GM18951 (cell line): ENCODE results near the gene NTN5.
"Not testable (repeated sequence)": the region's sequence is repeated elsewhere in the genome, so short reads cannot be mapped to it uniquely, and the experiment has no call there.

Experiments
- POLR2A ChIP-seq: IDR thresholded peaks from 4 replicates; pipeline ENCODE4 v1.6.1; 2011; ENCODE audit warnings: mild to moderate bottlenecking; ENCODE audit not compliant: insufficient read length, insufficient read depth; ENCODE audit errors: extremely low read depth
- in situ Hi-C: fragments of 300-500 bp; cut with MboI; formaldehyde crosslinking; loops from one replicate; pipeline ENCODE4 v1.12.0; 2022; ENCODE audit warnings: low sequenced_read_pairs, mixed read lengths, inconsistent platforms; ENCODE audit not compliant: unreplicated experiment

The NTN5 gene

DNA sequence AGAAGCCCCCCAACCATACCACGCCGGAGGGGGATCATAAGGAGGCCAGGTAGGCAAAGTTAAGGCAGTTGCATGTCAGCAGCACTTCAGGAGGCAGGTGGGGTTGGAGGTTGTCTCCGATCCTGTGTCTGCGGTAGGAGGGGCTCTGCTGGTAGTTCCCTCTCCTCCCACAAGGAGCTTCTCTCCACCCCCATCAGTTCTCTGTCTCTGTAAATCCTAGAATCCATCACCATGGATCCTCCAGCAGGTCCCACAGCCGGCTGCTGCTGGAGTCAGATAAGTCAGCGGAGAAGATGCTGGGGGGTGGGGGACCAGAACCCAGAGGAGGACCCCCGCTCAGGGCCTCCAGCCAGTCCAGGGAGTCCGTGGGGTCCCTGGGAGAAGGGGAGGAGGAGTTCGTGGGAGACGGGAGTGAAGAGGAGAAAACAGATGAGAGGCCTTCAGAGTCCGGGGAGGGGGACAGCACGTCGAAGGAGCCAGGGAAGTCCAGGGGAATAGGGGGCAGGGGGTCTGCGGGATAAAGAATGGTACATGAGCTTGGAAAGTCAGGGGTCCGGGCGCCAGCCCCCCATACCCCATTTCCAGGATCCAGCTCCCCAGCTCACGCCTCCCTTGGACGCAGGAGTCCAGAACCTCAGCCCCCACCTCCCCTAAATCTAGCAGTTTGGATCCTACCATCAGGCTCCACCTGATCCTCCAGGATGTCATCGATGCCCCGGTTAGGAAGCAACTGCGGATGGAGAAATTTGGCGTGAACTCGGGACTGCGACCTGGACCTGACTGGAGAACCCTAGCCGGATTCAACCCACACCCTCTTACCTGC, 40.4 kb upstream of the NTN5 start:
- TF ChIP-seq POLR2A = no peak
- in situ Hi-C loops = no loop called here

DNA sequence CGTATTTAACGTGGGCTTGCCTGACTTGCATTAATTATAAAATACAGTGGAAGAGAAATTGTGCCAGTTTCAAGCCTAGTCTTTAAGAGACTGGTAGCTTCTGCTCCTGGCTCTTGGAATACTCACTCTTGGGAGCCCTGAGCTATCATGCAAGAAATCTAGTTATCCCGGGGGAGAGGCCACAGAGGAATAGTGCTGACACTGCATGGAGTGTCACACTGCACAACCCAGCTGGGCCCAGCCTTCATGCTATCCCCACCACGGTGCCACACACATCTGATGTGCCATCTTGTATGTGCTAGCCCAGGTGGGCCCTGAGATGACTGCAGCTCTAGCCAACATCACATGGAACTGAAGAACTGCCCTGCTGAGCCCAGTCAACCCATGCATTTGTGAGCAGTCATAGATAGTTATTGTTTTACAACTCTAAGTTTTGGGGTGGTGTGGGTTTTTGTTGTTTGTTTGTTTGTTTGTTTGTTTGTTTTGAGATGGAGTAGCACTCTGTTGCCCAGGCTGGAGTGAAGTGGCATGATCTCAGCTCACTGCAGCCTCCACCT, 38.4 kb upstream of the NTN5 start:
- in situ Hi-C loops = no loop called here
- TF ChIP-seq POLR2A = no peak

DNA sequence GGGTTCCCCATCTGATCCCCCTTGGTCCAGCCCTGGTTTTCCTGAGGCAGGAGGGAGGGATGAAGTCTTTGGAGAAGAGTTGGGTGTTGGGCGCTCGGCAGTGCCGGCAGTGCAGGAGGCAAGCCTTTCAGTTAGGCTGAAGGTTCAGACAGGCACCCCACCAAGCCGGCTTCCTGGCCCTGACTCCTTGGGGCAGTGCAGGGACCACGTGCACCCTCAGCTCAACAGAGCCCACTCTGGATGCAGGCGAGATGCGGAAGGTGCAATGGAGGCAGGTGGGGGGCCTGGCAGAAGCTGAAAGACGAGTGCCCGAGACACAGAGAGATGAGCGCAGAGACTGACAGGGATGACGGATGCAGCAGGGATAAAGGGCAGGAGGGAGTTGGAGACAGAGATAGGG, 35.7 kb upstream of the NTN5 start:
- in situ Hi-C loops = no loop called here
- no peak for TF ChIP-seq POLR2A

DNA sequence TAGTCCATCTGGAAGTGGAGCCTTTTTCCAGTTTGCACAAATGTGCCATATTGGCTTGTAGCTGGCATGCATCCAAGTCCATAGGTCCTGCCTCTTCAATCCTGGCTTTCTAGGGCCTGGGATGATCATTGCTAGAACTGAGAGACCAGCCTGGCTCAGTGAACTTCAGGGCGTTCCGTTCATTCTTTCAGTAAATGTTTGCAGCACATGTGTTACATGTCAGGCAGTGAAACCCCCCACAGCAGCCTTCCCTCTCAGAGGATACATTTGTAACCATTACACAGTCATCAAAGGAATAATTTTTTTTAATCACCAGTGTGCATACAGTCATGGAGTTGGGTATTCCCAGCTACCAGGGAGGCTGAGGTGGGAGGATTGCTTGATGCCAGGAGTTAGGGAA, 32.6 kb upstream of the NTN5 start:
- in situ Hi-C loops = no loop called here
- no peak for TF ChIP-seq POLR2A

DNA sequence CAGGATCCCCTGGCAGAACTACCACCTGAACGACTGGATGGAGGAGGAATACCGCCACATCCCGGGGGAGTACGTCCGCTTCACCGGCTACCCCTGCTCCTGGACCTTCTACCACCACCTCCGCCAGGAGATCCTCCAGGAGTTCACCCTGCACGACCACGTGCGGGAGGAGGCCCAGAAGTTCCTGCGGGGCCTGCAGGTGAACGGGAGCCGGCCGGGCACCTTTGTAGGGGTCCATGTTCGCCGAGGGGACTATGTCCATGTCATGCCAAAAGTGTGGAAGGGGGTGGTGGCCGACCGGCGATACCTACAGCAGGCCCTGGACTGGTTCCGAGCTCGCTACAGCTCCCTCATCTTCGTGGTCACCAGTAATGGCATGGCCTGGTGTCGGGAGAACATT, 30.5 kb upstream of the NTN5 start:
- TF ChIP-seq POLR2A = no peak

DNA sequence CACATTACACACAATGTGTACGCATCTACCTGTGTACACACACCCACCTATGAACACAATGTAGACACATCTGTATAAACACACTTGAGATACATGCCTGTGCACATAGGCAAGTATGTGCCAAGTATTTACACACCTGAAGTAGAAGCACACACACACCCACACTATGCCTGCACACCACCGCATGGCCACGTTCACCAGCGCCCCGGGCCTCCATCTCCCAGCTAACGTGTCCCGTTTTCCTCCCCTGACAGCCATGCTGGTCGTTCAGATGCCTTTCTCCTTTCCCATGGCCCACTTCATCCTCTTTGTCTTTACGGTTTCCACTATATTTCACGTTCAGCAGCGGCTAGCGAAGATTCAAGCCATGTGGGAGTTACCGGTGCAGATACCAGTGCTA, 29.9 kb upstream of the NTN5 start:
- in situ Hi-C loops = no loop called here
- TF ChIP-seq POLR2A = no peak

More for the DNA sequence above, 30.5 kb upstream of the NTN5 start:
- in situ Hi-C loops = no loop called here

DNA sequence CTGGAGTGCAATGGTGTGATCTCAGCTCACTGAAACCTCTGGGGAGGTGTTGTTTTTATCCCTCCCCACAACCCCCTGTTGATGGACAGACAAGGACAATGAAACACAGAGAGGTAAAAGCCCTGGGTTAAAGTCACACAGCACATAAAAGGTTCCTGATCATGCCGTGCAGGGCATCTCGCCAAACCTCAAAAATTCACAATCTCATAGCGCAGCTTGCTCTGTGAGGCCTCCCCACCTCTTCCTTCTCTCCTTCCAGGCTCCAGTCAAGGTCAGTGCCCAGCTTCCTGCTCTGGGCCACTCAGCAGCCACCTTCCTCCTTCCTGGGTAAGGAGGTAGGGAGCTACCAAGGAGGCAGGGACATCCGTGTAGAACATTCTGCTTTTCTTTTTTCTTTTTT, 25.2 kb upstream of the NTN5 start:
- in situ Hi-C loops = no loop called here
- no peak for TF ChIP-seq POLR2A

DNA sequence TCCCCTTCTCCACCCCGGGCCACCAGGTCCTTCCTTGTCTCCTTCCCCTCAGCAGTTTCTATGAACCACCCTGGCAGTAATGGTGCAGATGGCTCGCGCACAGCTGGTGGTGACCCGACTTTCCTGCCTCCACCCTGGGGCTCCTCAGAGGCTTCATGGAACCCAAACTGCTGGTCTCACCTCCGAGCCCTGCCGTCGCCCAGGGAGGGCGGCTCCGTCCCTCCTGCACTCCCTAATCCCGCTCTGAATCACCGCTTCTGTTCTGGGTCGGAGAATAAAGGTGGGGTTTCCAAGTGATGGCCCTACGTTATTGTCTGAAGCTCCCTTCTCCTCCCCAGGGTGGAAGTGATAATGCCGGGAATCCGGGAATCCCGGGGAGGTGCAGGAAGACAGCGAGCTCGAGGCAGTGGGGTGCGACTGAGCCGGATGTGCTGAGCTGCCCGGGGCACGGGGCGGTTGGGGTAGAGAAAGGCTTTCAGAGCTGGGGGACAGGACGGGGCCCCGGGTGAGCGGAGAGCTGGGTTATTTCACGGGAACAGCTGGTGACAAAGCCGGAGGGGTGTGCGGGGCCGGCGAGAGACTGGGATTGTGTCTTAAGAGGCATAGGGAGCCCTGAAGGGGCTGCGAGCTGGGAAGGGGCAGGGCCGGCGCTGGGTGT, 23.7 kb upstream of the NTN5 start:
- in situ Hi-C loops = no loop called here

DNA sequence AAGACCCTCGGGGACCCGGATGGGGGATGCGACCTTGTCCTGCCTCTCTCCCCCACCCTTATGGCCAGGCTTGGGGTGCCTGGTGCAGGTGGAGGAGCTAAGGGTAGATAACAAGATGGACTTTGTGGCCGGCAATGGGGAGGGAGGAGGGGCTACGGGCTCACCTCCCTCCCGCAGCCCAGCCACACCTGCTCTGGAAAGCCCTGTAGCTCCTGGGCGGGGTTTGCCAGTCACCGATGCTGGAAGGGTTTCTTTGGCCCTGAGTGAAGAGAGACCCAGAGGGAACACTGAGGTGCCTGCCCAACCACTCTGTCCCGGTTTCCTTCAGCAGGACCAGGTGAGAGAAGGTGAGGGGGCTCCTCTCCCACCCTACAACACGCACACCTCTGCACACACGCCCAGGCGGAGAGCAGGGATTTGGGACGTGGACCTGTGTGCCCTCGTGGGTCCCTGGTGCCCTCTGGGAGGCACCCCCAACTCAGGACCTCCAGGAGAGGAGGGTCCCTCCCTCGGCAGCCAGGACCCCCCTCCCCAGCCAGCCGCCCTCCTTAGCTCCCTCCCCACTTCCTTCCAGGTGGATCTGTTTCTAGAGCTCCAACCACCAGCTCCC, 23.0 kb upstream of the NTN5 start, which contains the start of gene FUT2:
Gene FUT2 (plus strand): TSS at position 229 of the 610 bp plus-strand sequence. CDS start 6,986 bp downstream, outside the sequence.
- in situ Hi-C loops = no loop called here
- TF ChIP-seq POLR2A = no peak

More for the DNA sequence above, 23.7 kb upstream of the NTN5 start:
- no peak for TF ChIP-seq POLR2A

DNA sequence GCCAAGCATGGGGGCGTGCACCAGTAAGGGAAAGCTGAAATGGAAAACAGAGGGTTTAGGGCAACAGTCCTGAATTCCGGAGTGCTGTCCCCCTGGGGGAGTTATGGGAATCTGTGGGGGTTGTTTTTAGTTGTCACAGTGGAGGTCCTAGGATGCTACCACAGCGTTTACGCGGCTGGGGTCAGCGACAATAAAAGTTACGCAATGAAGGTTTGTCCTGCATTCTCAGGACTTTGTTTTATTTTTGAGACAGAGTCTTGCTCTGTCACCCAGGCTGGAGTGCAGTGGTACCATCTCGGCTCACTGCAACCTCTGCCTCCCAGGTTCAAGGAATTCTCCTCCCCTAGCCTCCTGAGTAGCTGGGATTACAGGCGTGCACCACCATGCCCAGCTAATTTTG, 20.8 kb upstream of the NTN5 start:
- in situ Hi-C loops = not testable (repeated sequence)

DNA sequence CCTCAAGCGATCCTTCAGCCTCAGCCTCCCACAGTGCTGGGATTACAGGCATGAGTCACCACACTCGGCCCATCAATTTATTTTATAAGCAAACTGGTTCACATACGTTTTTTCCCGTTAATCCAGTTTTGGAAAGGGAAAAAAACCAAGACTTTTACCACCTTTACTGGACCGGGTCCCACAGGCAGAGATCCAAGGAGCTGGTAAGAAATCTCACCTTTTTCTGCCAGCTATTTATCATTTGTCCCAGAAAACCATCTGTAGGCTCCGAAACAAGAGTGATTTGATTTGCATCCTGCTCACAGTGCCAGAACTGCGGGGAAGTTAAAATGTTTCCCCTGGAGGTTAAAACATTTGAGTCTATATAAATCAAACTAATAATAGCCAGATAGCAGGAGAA, 16.6 kb upstream of the NTN5 start:
- in situ Hi-C loops = no loop called here
- no peak for TF ChIP-seq POLR2A

DNA sequence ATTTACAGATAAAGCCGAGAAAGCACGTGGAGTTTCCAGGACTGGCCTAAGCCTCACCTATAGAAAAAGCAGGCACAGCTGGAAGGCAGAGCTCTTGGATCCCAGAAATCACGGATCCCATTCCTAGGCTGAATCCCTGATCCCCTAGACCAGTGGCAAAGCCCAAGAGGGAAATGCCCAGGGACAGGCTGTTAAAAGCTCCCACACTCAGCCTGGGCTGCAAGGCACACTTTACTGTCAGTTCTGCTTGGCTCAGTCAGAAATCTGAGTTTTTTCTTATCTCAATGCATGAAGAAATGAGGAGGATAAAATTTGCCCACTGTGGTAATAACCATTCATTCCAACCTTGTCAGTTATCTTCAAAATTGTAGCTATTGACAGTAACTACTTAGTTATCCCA, 15.0 kb upstream of the NTN5 start:
- in situ Hi-C loops = no loop called here
- no peak for TF ChIP-seq POLR2A

DNA sequence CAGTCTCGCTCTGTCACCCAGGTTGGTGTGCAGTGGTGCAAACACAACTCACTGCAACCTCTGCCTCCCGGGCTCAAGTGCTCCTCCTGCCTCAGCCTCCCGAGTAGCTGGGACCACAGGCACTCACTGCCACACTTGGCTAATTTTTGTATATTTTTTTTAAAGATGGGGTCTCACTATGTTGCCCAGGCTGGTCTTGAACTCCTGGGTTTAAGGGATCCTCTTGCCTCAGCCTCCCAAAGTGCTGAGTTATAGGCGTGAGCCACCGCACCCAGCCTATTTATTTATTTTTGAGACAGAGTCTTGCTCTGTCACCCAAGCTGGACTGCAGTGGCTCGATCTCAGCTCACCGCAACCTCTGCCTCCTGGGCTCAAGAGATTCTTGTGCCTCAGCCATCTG, 13.8 kb upstream of the NTN5 start:
- in situ Hi-C loops = not testable (repeated sequence)

DNA sequence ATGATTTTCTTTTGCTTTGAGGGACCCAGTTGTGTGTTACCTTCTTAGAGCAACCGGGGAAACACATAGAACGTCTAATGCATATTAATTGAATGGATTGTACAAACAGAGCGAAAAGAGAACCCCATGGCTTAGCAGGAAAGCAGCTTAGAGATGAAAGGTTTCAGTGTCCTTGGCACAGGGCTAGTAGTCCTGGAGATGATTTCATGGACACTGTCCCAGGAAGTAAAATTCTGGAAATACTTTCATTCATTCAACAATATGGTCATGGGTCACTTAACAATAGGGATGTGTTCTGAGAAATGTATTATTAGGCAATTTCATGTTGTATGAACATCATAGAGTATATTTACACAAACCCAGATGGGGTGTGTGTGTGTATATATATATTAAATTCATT, 13.3 kb upstream of the NTN5 start:
- TF ChIP-seq POLR2A = no peak
- in situ Hi-C loops = no loop called here
